NCI-H2196 (cell line): ENCODE measurements around the gene SLC31A1.
A peak's percentile ranks its signal among the peaks of the same experiment; 100 is the strongest.

Source experiments
- DNase-seq: peaks from one replicate; lab custom pipeline; 2025; ENCODE audit not compliant: unreplicated experiment; lab: John Stamatoyannopoulos, UW

The SLC31A1 gene

DNA sequence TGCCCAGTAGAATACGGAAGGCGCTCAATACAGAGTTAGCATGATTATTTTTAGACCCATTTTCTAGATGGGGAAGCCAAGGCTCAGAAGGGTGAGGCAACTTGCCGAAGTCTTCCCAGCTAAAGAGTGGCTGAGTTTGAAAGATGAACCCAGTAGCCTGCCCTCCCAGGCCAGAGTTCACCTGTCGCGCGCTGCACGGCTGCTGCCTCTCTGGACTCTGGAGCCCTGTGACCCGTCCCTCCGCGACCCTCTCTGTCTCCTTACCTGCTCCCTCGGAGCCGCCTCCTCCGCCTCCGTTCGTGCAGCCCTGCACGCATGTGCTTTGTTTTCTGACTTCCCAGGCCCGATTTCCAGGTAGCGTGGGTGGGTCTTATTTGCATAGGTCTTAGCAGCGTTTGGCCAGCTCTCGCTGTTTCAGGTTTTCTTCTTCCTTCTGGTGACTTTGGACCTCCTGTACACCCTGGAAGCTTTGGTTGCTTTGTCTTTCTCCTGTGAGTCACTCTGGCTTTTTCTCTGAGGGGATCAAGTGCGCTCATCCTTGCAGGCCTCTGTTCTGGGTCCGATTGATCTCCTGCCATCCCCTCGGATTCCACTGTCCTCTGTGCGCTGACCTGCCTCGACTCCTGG, 81.6 kb downstream of the SLC31A1 start, which contains the start of gene RNF183:
TSS of gene RNF183 (minus strand) at position 585 of the 627 bp plus-strand sequence. CDS start 5,192 bp downstream, outside the sequence.
- DNase-seq, result no peak

DNA sequence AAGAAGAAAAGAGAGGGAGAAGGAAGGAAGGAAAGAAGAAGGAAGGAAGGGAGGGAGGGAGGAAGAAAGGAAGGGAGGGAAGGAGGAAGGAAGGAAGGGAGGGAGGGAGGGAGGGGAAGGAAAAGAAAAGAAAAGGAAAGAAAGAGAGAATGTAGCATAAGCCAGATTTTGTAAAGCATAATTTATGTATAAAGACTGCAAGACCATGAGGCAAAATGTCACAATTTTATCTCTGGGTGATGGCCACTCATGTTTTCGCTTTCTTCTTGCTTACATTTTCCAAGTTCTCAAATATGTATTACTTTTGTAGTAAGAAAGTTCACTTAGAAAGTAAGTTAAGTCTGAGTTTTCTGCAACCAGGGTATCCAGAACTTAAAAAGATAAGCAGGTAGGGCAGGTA, 85.2 kb downstream of the SLC31A1 start:
- no peak for DNase-seq

- no peak for DNase-seq
Observed at GRCh38 chr9:113307396-113307975, 86.1 kb downstream of the SLC31A1 start.

DNA sequence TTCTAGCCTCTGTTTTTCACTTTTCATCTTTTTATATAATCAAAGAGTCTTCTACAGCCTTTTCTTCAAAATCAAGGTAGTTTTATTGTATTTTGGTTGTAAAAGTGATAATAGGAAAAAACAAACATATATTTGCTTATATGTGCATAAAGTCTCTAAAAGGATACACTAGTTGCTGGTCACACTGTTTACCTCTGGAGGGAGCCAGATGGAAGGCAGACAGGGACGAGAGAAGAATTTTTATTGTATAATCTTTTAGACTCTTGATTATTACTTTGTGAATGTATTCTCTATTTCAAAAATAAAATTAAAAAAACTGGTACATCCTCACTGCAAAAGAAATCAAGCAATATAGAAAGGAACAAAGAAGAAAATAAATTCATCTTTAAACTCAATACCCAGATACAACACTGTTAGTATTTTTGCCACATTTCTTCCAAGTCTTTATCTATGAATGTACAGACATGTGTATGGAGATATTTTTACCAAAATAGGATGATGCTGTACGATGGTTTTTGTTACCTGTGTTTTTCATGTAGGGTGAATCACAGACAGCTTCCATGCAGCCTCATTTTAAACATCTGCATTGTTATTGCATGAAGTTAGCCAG, 88.0 kb downstream of the SLC31A1 start:
- peak; percentile 49 for DNase-seq

GRCh38 chr9:113310538-113310937, 89.2 kb downstream of the SLC31A1 start:
- DNase-seq, result no peak

DNA sequence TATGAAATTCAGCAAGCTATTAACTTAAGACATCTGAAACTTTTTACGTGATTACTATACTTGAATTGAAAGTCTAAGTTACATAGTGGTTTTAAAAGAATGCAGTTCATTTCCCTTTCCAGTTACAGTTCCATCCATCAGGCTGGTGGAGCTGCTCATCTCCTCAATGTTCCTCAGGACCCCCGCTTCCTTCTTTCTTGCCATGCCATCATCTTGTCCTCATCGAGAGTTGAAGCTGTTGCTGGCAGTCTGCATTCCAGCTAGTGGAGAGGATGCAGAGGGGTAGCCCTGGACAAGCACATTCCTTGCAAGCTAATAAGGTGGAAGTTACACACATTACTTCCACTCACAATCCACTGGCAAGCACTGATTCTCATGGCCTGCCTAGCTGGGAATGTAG, 90.6 kb downstream of the SLC31A1 start:
- DNase-seq, result no peak

DNA sequence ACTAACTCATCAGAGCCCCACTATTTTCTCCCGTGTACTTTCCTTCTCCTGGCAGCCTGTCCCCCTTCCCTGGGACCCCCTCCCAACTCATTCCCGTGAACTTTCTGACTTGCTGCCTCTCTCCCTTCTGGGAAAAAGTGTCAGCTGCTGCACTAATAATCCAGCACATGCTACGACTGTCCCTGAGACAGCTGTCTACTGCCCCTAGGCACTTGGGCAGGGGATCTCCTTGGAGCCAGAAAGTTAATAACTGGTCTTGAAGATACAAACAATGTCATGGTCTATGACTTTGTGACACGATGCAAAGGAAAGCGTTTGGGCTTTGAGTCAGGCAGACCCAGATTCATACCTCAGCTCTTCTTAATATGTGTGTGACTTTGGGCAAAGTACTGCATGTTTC, 91.9 kb downstream of the SLC31A1 start:
- no peak for DNase-seq
